A172 (cell line): ENCODE measurements around the gene MMP28. TPM values are rescaled to one million over a fixed set of nuclear protein-coding genes. Genes with fewer than 3 reads are reported as not detected.
A peak's percentile ranks its signal among the peaks of the same experiment; 100 is the strongest.

Experiments used
- DNase-seq: peaks from one replicate; pipeline ENCODE4 v3.0.0-alpha.2; 2015; ENCODE audit warnings: low spot score
- total RNA-seq: library from RNA; depleted of rRNA; stranded (reverse); fragments of >200 nt; shearing (Covaris generic); gene quantifications from 2 replicates; pipeline ENCODE4 v1.2.3, GENCODE V29; 2014

Gene MMP28
- total RNA-seq, 1 experiment from 2014 or later, result 0.57 TPM

DNA sequence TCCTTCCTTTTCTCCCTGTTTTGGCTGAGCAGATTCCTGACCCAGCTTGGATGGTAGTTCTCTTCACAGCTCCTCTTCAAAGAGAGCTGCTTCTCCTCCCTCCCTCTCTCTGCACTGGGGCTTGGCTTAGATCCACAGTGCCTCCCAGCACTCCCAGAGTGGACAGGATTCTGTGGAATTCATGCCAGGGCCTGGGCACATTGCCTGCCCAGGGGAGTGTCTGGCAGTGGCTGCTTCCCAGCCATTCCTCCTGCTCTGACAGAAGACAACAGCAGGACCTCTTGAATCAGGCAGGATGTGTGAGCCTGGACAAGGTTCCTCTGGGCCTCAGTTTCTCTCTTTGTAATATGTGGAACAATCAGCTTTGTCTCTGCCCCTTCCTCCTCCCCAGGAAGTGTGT, 4.5 kb upstream of the MMP28 start:
- peak; percentile 85 for DNase-seq

DNA sequence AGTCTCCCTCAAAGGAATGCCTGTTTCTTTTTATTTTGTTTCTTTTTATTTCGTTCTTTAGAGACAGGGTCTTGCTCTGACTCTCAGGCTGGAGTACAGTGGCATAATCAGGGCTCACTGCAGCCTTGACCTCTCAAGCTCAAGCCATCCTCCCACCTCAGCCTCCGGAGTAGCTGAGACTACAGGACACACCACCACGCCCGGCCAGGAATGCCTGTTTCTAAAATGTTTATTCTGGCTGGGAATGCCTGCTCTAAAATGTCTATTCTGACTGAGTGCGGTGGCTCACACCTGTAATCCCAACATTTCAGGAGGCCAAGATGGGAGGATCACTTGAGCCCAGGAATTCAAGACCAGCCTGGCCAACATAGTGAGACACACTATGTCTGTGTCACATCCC, 2.5 kb upstream of the MMP28 start:
- no peak for DNase-seq

DNA sequence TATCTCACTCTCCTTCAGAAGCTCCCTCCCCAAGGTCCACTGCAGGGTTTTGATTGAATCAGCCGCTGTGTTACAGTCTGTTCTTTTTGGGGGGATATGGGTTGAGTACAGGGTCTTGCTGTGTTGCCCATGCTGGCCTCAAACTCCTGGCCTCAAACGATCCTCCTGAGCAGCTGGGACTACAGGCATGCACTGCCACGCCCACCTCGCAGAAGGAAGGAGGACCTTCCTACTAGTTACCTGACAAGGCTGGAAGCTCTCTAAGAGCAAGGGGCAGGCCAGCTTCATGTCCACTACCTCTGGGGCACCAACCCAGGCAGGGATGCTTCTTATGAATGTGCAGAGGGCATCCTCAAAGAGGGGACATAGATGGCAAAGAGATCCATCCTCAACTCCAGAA, 1.9 kb upstream of the MMP28 start:
- no peak for DNase-seq

DNA sequence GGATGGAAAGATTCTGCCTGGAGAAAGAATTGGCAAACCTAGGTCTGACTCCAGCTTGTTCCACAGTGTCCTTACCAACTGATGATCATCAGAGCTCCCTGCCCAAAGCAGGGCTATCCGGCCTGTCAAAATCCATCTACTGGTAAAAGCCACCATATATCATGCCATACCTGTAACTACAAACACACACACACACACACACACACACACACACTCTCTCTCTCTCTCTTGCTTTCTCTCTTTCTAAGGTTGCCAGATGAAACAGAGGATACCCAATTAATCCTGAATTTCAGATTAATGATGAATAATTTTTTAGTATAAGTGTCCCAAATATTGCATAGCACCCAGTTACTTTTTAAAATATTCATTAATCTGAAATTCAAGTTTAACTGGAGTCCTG, 1.5 kb upstream of the MMP28 start:
- no peak for DNase-seq

DNA sequence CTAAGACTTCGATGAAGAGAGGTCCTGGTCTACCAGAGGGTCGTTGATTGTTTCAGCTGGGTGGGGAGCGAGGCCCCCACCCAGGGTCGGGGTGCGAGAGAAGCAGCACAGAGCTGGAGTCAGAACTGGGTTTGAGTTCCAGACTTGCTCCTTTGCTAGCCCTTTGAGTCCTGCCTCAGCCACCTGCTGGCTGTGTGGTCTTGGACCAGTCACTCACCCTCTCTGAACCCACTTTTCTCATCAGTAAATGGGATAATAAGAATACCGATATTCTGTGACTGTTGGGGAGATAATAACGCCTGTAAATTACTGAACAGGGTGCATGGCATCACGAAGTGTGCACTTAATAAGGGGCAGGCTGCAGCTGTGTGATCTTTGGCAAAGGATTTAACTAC, 427 bp upstream of the MMP28 start:
- DNase-seq, result no peak

DNA sequence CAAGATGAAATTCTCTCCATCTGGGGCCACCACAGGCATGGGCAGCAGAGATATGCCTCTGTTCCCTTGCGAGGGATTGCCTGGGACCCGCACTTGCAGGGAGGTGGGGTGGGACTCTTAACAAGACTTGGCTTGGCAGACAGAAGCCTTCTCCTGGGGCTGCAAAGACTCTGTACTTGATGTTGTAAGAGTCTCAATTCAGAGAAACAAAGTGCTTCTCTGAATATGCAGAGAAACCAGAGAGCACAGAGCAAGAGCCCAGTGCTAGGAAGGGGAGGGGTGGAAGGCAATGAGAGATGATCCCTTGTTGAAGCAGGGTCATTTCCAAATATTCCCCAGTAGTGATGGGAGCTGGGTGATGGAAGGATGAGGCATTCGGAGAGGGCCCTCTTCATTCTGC, 2.2 kb downstream of the MMP28 start:
- no peak for DNase-seq

DNA sequence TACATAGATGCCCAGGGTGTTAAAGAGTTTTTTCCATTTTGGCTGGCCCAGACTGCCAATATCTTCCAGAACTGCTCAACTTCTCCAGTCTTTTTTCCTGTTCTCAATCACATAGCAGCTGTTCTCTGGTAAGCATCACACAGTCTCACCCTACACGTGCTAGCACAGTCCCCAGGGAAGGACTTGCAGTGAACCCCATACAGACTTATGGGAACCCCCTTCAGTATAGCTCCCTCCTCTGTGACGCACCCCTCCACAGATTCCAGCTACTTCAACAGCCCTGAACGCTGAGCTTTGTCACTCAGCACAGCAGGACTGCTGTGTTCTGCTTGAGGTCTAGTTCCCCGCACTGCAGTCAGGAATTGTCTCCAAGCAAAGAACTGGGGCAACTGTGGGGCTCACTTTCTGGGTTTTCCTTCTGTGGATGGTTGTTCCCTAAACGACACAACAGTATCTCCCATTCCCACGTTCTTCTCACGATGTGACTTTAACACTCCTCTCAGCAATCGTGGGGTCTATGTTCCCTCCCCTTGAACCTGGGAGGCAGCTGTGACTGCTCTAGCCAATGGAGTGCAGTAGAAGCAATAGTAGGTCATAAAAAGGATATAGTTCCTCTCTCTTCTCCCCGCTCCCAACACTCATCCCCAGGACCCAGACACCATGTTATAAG, 3.6 kb downstream of the MMP28 start:
- no peak for DNase-seq

DNA sequence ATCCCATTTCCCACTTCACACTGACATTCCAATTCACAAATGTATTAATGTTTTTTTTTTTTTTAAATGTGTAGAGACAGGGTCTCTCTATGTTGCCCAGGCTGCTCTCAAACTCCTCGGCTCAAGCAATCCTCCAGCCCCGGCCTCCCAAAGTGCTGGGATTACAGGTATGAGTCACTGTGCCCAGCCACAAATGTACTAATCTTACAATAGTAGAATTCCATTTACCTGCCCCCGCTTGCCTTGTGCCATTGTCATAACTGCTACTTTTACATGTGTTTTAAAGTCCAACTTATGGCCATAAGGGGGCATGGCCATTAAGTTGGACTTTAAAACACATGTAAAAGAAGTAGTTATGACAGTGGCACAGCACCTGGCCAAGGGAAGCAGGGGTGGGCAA, 4.6 kb downstream of the MMP28 start:
- peak; percentile 27 for DNase-seq

DNA sequence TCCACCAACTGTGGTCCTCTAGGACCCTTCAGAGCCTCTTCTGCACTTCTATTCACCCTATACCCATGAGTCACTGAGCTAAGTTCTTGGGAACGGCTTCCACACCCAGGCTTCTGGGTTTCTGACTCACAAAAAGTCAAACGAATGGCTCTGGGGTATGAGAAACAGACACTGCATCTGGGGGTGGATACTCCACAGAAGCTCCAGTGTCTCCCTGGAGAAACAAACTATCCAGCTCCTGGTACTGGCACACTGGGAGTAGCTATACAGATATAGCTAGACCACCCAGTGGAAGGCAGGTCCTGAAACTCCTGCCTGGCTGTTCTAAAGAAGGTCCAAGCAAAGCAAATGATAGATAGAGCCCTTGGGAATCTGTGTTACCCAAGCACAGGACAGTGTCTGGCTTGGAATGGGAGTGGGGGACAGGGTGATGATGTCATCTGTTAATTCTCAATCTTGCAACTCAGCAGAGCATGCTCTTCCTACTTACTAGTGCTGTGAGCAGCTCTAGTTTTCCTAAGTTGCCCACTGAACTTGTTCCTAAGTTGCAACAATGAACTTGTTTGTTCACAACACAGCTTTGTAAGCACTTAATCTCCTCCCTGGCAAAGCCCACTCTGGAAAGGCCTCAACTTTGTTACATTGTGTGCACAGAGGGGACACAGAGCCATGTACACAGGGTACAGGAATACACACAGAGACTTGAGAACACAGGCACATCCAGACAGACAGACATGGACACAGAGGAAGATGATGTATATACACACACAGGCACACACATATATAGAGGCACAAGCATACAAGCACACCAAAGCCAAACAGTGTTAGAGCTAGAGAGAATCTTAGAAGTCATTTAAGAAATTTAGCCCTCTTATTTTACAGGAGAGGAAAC, 6.7 kb downstream of the MMP28 start:
- DNase-seq, result peak; percentile 64

DNA sequence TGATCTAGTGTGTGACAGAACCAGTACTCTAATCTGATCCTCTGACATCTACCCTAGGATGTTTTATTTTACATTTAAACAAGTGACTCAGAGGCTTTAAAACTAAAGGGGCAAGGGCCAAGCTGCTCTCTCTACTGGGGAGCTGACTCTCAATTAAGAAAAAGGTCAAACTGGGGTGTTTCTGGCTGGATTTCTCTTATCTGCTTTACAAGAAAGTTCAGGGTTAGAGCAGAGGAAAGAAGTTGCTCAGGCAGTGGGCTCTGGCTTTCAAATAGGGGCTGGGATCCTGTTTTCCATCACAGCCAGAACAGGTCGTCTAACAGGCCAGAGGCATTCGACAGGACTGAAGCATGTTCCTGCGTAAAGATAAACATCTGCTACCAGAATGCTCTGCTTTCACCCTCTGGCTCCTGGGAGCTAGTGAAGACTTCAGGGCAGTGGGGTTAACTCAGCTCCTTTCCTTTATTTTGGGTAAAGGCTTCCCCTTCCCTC, 8.5 kb downstream of the MMP28 start:
- DNase-seq, result no peak

DNA sequence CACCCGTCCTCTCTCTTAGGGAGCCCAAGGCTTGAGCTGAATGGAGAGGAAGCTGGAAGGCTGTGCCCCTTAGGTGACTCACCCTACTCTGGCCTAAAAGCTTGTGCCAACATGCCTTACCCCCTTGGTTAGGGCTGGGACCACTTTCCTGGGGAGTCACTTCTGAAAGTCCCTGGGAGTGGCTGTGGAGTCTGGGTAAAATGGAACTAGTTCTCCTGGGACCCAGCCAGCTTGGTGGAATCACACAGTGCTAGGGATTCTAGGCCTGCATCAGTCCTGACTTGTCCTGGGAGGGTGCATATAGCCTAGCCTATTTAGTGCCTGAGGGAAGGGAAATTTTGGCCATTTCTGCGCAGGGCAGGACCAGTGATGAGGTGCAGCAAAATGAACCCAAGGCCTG, 10.5 kb downstream of the MMP28 start:
- no peak for DNase-seq

DNA sequence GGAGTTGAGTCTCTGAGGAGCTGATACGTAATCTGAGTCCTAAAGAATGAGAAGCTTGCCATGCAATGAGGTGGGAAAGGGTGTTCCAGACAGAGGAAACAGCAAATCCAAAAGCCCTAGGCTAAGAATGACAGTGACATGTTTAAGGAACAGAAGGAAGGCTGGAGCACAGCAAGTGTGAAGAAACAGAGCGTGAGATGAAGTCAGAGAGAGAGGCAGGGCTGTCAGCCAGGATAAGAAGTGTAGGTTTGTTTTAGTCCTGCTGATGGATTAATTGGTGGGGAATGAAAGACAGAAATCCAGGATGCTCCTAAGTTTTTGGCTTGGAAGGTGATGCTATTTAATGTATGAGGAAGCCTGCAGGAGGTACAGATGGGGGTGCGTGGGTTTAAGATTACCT, 14.5 kb downstream of the MMP28 start:
- DNase-seq, result no peak

DNA sequence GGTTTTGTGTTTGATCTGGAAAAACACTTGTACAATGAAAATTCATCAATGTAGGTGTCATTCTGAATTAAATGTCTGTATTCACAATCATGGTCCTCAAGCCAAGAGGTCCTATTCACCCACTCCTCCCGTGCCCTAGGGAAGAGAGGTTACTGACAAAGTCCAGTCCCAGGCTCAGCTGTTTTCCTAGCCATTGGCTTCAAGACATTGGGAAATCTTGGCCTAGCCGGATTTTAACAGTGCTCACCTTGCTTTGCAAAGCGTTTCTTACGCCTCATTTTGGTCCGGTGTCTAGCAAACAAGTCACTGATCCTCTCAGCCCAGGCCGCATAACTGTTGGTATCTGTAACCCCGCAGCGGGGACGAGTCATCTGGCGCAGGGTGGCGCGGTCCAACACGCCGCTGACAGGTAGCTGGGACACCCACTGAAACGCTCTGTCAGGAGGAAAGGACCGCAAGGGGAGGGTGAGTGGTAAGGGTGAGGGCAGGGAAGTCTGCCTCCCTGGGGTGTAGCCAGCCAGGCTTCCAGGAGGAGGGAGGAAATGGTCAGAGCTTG, 16.7 kb downstream of the MMP28 start:
- no peak for DNase-seq

DNA sequence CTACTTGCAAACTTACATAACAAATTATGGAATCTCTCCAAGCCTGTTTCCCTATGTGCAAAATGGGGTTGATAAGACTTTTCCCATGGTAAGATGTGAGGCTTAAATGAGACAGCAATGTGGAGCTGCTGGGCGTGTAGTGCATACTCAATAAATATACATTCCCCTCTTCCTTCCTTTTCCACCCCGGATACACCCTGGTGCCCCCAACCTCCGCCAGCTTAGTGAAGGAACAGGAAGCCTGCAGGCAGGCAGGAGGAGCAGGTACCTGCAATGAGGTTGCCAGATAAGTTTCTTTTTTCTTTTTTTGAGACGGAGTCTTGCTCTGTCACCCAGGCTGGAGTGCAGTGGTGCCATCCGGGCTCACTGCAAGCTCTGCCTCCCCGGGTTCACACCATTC, 19.9 kb downstream of the MMP28 start:
- no peak for DNase-seq

DNA sequence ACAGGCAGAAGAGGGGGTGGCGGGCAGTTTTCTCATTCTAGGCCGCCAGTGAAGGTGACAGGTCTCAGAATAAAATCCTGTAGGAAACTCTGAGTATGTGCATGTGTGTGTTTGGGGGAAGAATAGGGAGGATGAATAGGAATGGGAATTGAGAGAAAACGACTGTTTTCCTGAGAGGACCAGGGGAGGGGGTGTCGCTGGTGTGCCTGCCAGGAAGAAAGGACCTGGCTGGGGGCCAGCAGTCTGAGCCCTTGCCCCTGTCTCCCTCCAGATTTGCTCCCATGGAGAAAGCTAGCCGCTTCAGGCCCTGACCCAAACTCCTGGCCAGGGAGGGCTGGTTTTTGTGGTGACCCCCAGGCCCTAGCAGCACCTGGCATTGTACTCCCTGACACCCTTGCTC, 20.4 kb downstream of the MMP28 start:
- DNase-seq, result no peak

DNA sequence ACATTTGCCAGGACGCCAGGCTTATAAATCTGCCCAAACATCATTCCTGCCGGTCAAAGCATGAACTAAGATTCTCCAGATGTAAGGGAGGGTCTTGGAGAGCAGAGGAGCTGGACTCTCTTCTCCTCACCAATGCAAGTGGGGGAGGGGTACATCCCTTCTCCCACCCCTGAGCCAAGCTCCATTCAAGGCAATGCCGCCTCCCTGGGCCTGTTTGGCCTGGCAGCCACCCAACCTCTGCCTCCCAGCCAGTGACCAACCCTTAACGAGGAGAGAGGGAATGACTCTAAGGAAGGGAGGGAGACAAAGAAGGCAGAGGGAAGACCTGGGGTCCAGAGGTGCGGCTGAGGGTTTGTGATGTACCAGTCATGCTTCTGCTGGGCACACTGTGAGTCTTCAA, 20.9 kb downstream of the MMP28 start:
- no peak for DNase-seq

DNA sequence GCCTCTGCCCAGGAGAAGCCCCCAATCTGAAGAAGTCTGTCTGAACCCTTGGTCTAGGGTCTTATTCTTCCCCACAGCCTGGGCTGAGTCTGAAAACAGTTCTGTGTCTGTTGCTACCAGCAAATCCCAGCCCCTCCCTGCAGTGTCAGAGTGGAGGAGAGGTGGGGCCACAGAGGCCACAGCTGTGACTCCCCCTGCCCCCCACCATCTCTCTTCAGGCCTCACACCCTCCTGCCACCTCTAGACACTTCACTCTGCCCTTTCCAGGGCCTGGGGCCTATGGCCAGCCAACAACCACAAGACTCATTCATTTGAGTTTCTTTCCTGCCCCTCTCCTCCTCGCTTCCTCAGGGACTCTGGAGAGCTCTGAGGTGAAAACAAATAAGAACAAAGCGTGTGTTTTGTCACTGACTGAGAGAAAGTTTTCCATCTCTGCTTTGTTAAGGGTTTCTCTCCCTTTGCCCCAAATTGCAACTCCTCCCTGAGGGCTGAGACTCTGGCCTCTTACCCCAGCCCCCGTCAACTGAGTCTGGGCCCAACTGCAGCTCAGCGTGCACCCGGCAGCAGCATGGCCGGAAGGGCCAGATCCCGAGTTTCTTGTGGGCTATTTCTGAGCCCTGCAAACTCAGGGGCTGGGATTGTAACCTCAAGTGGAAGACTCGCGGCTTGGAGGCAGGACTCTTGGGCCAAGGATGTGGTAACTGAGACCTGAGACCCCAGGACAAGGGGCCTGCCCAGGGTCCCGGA, 21.6 kb downstream of the MMP28 start:
- DNase-seq, result no peak

DNA sequence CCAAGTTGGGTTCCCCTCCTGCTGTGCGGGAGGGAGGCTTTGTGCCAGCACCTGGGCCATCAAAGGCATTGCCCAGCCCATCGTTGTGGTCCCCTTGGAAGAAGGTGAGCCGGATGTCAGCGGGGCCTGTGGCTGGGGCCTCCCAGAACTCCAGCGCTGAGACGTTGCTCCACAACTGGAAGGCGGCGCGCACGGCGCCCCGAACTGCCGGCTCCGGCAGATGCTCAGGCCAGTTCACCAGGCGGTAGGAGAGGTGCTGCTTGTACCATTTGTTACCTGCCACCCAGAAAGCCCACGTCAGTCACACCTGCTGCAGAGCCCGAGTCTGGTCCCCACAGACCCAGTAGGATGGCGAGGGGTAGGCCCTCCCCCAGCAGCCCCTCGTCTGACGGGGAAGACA, 22.3 kb downstream of the MMP28 start:
- no peak for DNase-seq

DNA sequence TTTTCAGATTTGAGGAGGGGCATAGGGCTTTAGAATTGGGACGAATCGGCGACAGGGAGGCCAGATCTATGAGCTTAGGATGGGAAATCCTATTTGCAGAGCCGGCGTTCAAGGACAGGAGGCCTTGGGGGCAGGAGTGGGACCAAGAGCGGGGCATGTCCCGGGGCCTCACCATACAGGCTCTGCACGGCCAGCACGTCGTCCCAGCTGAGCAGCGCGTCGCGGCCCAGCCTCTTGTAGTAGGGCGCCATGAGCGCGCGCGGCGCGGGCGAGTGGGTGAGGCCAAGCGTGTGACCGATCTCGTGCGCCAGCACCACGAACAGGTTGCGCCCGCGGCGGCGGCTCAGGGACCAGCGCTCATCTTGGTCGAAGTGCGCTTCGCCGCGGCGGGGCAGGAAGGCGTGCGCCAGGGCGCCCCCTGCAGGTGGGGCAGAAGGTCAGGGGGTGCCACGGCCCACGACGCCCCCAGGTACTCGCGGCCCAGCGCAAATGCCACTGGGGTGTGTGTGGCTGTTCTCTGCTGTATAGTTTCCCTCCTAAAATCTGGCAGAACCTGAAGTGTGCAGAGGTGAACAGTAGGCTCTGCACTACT, 25.4 kb downstream of the MMP28 start:
- DNase-seq, result no peak

DNA sequence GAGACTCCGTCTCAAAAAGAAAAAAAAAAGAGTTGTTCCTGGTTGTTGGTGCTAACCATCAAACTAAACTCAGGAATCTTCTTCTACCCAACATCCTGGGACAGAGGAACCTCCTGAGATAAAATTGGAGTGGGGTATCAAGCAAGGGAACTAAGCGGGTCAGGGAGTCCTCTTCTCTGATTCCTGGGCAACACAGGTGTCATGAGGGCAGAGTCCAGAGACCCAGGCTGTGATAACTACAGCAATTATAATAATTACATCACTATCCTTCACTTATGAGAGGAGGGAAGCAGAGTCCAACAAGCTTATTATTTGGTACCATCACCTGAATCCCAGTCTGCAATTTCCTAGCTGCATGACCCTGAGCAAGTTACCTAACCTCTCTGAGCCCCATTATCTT, 26.6 kb downstream of the MMP28 start:
- DNase-seq, result no peak

DNA sequence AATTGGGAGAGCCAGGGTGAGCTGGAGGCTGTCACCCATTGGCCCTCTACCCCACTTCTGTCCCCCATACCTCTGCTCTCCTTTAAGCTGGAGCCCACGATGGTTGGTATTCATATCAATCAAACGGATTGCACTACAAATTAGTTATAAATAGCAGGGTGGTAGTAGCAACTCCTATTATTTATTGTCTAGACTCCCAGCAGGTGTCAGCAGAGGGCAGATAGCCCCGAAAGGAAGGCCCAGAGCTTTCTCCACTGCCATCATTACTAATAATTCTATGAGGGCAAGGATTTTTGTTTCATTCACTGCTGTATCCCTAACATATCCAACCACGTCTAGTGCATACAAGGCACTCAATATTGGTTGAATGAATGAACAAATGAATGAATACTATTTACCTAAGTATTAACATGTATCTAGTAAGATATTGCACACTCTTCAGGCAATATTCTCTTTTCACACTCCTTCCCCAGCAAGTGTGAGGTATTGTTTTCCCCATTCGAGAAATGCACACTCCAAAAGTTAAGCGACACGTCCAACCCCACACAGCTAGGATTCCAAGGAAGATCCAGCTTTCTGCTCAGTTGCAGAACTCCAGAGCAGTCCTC, 28.4 kb downstream of the MMP28 start:
- peak; percentile 49 for DNase-seq
